COLO668 (cell line): ENCODE measurements around the gene TRIM34.
A peak's percentile ranks its signal among the peaks of the same experiment; 100 is the strongest.
"Not testable (repeated sequence)": the region's sequence is repeated elsewhere in the genome, so short reads cannot be mapped to it uniquely, and the experiment has no call there.

Experiments
- DNase-seq: peaks from one replicate; lab custom pipeline; 2025; ENCODE audit not compliant: unreplicated experiment; lab: John Stamatoyannopoulos, UW

The TRIM34 gene, protein sequence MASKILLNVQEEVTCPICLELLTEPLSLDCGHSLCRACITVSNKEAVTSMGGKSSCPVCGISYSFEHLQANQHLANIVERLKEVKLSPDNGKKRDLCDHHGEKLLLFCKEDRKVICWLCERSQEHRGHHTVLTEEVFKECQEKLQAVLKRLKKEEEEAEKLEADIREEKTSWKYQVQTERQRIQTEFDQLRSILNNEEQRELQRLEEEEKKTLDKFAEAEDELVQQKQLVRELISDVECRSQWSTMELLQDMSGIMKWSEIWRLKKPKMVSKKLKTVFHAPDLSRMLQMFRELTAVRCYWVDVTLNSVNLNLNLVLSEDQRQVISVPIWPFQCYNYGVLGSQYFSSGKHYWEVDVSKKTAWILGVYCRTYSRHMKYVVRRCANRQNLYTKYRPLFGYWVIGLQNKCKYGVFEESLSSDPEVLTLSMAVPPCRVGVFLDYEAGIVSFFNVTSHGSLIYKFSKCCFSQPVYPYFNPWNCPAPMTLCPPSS

GRCh38 chr11:5624489-5625279, at the start of gene TRIM34:
Gene TRIM34, plus strand, starts transcription at chr11:5625001. Its CDS starts 7,331 bp downstream, at chr11:5632332.
- no peak for DNase-seq

DNA sequence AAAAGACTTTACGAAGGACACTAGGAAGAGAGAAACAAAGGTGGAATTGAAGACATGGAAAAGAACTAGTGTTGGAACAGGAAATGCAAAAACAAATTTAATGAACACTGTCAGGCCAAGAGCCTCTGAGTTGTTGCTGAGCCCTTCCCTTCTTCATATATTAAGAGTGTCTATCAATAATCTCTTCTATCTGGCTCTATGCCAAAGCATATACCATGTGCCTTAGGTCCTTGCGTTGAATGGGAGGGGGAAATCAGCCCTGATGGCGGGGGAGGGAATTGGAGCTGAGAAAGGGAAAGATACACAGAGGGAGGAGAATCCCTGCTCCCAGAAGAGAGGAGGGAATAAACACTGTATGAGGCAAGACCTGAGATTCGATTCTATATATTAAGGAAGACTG, 49.6 kb upstream of the TRIM34 start:
- no peak for DNase-seq

DNA sequence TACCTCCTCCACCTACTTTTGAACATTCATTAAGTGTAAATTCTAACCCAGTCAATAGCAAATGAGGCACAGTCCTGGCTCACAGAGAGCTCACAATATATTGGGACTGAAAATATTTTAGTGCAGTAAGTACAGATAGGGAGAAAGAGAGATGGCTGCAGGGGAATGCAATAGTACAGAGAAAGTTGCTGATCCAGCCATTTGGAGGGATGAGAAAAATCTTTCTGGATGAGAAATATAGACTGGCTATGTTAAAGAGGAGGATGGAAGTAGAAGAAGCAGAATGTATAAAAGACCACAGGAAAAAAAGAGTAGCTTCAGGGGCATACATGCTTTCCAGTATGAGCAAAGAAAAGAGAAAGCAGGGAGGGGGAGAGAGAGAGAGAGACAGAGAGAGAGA, 47.7 kb upstream of the TRIM34 start:
- DNase-seq, result no peak

GRCh38 chr11:5580577-5580976, 44.2 kb upstream of the TRIM34 start, which contains the start of gene OR52B6:
Gene OR52B6, plus strand, starts transcription at chr11:5580877. Its CDS starts 0 bp downstream, at chr11:5580877.
- DNase-seq, result no peak

DNA sequence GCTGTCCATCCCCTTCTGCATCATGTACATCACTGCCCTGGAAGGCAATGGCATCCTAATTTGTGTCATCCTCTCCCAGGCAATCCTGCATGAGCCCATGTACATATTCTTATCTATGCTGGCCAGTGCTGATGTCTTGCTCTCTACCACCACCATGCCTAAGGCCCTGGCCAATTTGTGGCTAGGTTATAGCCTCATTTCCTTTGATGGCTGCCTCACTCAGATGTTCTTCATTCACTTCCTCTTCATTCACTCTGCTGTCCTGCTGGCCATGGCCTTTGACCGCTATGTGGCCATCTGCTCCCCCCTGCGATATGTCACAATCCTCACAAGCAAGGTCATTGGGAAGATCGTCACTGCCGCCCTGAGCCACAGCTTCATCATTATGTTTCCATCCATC, 43.8 kb upstream of the TRIM34 start:
- no peak for DNase-seq

DNA sequence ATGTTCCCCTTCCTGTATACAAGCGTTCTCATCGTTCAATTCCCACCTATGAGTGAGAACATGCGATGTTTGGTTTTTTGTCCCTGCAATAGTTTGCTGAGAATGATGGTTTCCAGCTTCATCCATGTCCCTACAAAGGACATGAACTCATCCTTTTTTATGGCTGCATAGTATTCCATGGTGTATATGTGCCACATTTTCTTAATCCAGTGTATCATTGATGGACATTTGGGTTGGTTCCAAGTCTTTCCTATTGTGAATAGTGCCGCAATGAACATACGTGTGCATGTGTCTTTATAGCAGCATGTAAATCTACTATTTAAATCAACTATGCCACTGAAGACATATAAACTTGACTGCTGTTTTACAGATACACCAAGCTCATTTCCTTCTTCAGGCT, 40.3 kb upstream of the TRIM34 start:
- DNase-seq, result not testable (repeated sequence)

DNA sequence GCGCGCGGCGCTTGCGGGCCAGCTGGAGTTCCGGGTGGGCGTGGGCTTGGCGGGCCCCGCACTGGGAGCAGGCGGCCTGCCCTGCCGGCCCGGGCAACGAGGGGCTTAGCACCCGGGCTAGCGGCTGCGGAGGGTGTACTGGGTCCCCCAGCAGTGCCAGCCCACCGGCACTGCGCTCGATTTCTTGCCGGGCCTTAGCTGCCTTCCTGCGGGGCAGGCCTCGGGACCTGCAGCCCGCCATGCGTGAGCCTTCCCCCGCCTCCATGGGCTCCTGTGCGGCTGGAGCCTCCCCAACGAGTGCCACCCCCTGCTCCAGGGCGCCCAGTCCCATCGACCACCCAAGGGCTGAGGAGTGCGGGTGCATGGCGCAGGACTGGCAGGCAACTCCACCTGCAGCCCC, 34.9 kb upstream of the TRIM34 start:
- DNase-seq, result not testable (repeated sequence)

DNA sequence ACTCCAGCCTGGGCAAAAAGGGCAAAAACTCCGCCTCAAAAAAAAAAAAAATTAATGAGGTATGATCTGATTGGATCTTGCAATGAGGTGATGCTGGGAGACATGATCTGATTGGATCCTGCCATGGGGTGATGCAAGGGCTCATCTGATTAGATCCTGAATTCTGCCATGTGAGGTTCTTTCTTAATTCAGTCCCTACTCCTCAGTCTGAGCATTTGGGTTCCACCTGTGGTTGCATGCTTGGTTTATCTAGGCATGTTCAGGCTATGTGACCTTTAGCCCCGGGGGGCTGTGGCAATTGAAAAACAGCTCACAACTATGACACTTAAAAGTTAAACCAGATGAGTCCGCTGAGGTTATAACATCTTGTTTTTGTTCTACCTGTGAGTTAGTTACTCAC, 33.2 kb upstream of the TRIM34 start:
- no peak for DNase-seq

DNA sequence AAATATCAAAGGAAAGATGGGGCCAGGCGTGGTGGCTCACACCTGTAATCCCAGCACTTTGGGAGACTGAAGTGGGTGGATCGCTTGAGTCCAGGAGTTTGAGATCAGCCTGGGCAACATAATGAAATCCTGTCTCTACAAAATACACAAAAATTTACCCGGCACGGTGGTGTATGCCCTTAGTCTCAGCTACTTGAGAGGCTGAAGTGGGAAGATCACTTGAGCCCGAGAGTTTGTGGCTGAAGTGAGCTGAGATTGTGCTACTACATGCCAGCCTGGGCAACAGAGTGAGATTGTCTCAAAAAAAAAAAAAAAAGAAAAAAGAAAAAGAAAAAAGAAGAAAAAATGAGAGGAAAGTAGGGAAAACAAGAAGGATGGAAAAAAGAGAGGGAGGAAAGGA, 32.2 kb upstream of the TRIM34 start:
- no peak for DNase-seq

DNA sequence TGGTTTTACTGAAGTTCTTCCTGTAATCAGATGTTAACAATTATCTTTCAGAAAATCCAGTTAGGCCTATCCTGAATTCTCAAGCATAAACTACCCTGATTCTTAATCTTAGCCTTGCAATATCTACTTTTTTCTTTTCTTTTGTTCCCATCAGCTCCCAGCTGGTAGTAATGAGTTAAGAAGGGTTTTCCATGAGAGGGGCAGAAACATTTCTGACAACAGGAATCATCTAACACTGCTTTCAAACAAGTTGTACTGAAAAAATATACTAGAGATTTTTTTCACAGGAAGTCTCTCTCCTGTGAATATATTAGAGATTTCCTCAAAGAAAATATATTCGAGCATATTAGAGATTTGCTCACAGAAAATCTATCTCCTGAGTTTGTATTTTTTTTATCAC, 31.7 kb upstream of the TRIM34 start:
- DNase-seq, result no peak

- no peak for DNase-seq
Measured at GRCh38 chr11:5596607-5597201, 28.1 kb upstream of the TRIM34 start, which contains the start of gene TRIM6. Gene TRIM6, plus strand, starts transcription at chr11:5596637. Its CDS starts 261 bp downstream, at chr11:5596898.

DNA sequence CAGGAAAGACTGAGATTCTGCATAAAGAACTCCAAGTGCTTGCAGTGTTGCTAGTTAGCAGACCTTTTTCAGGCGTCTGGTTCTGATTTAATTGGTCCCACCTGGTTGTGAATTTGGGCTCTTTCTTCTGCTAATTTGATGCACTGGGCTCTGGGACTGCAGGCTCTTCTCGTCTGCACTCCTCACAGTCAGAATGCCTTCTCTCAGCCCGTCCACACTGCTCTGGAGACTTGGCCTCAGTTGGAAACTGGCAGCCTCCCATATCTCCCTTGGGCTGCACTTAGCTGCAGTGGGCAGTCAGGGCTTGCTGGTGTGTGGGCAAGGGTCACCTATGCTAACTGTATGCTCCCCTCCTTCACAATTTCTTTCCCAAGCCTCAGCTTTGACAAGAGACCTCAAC, 26.8 kb upstream of the TRIM34 start:
- no peak for DNase-seq

GRCh38 chr11:5600374-5600851, 24.4 kb upstream of the TRIM34 start:
- DNase-seq, result peak; percentile 20

DNA sequence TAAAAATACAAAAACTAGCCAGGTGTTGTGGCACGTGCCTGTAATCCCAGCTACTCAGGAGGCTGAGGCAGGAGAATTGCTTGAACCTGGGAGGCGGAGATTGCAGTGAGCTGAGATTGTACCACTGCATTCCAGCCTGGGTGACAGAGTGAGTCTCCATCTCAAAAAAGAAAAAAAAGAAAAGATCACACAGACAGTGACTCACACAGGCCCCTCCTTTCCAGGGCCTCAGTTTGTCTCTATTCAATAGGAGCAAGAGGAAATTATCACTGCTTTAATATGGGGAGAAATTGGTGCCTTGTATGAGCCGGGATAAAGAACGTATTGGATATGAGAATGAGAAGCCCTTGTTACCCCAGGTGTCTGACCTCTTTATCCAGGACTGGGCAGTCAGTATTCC, 22.0 kb upstream of the TRIM34 start:
- not testable (repeated sequence) for DNase-seq

DNA sequence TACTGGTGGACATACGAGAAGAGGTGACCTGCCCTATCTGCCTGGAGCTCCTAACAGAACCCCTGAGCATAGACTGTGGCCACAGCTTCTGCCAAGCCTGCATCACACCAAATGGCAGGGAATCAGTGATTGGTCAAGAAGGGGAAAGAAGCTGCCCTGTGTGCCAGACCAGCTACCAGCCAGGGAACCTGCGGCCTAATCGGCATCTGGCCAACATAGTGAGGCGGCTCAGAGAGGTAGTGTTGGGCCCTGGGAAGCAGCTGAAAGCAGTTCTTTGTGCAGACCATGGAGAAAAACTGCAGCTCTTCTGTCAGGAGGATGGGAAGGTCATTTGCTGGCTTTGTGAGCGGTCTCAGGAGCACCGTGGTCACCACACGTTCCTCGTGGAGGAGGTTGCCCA, 21.5 kb upstream of the TRIM34 start:
- no peak for DNase-seq

DNA sequence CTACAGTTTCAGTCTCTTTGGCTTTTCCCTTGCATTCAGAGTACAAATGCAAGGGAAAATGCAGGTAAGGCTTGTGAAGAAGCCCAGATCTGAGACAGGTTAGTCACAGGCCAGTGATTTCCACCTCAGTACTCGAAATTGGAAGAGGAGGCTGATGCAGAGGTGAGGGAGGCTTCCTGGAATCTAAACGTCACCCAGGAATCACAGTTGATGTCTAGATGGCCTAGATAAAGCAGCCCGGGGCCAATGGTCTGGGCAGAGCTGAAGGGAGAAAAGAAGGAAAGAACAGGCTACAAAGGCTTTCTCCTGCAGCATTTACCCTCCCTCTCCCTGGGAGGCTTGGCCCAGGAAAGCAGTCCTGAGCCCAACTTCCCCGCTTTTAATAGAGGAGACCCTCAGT, 19.9 kb upstream of the TRIM34 start:
- DNase-seq, result no peak

DNA sequence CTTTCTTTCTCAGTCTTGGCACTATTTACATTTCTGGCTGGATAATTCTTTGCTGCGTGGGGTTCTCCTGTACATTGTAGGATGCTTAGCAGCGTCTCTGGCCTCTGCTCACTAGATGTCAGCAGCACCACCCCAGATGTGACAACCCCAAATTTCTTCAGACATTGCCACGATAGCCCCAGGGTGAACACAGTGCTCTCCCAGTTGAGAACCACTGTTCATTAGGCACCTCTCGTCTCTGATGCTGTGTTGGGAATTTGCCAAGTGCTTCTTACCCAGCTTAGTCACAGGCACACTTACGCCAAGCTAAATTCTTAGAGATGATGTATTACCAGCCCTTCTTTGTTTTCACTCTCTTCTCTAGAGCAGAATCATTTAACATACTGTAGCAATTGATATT, 19.0 kb upstream of the TRIM34 start:
- no peak for DNase-seq

GRCh38 chr11:5608808-5609207, 16.0 kb upstream of the TRIM34 start:
- no peak for DNase-seq

GRCh38 chr11:5610446-5610845, 14.4 kb upstream of the TRIM34 start:
- DNase-seq, result no peak

DNA sequence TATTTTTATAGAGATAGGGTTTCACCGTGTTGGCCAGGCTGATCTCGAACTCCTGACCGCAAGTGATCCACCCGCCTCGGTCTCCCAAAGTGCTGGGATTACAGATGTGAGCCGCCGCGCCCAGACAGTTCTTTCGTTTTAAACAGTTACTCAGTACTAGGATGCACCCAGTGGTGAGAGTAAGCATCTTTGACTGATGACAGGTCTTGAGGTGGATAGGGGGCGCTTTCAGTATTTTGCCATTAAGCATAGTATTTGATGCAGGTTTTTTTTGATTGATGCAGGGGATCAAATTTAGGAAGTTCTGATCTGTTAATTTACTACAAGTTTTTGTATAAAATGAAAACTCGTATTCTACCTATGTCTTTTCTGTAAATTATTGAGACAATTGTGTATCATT, 13.2 kb upstream of the TRIM34 start:
- DNase-seq, result no peak

- no peak for DNase-seq
Measured at GRCh38 chr11:5618807-5619206, 6.0 kb upstream of the TRIM34 start.
